DMS53 treated with DMSO at 0.1 percent for 48 hours (cell line): ENCODE measurements around the gene ULBP1.
"Not testable (repeated sequence)": the region's sequence is repeated elsewhere in the genome, so short reads cannot be mapped to it uniquely, and the experiment has no call there.

Experiments
- DNase-seq: peaks from one replicate; lab custom pipeline; 2025; ENCODE audit not compliant: unreplicated experiment; lab: John Stamatoyannopoulos, UW

The ULBP1 gene

DNA sequence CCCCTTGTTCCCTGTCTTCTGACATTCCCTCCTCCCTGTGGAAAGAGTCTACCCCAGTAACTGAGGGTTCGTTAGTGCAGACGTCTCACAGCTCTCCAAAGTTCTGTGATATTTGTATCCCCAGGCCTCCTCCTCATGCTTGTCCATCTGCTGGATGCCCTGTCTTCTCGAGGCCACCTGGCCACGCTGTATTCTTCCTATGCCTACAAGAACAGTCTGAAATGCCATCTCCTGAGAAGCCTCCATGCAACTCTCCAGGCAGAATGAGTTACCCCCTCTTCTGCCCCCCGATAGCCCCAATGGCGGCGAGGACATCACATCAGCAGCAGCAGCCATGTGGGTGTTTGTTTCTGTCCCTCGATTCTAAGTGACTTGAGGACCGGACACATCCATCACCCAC is 12.6 kb upstream of the ULBP1 start:
- no peak for DNase-seq

DNA sequence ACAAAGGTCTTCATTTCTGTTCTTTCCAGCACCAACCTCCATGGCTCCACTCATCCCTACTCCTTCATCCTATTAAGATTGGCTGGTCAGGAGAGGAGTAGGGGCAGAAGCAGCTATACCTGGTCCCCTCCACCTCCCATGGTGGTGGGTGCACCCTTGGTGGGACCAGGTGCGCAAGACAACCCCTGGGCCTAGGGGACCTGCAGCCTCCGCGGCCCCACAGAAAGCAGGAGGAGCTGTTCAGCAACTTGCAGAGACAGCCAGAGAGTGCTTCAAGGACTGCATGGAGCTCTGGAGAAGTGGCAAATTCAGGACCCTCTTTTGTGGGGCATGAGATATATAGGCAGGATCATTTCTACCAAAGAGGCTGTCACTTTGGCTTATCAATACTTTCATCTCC is 12.1 kb upstream of the ULBP1 start:
- DNase-seq, result no peak

DNA sequence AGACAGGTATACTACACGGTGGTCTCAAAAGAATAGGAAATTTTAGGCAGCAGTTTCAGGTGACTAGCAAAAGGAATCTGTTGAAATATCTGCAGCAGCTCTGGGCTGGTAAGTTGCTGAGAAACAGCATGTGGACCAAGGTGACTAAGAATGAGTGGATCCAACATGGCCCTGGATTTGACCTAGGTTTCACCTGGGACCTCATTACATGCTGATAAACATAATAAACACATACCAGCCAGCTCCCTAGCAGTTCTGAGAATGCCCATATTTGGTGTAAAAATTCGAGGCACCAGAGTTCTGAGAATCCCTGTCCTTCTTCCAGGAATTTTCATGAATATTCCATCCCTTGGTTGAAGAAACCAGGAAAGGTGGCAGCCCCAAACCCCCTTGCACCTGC is 10.4 kb upstream of the ULBP1 start:
- DNase-seq, result not testable (repeated sequence)

GRCh38 chr6:149953934-149954327 is 9.8 kb upstream of the ULBP1 start:
- DNase-seq, result not testable (repeated sequence)

- DNase-seq, result not testable (repeated sequence)
These were observed 9.3 kb upstream of the ULBP1 start for GRCh38 chr6:149954328-149954983.

- not testable (repeated sequence) for DNase-seq
These were observed 8.6 kb upstream of the ULBP1 start for GRCh38 chr6:149954984-149955653.

DNA sequence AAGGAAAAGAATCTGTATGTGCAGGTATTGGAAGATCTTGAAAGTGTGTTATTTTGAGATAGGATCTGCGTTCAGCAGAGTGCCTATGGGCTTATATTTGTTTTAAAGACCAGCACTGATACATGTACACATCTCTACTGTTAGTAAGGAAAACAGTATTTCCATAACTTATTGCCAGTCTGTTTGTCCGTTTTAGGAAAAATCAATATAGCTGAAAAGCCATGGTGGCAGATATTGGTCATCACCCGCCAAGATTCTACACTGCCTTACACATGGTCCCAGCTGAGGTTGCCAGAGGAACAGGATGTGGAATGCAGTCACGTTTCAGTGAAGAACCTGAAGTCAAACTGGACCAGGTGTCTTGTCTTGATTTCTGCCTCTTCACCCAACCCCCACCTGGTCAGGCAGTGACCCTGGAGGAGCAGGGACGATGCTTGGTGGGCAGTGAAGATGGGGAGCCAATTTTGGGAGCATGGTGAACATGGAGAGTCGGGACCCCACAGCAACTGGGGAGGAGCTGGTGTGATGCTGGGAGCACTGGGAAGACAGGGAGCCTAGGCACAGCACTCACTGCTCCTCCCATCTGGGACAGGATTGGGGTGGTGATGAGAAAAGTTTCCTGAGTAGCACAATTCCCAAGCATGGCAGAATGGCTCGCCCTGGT is 8.0 kb upstream of the ULBP1 start:
- not testable (repeated sequence) for DNase-seq

GRCh38 chr6:149958124-149958523 is 5.6 kb upstream of the ULBP1 start:
- DNase-seq, result not testable (repeated sequence)

DNA sequence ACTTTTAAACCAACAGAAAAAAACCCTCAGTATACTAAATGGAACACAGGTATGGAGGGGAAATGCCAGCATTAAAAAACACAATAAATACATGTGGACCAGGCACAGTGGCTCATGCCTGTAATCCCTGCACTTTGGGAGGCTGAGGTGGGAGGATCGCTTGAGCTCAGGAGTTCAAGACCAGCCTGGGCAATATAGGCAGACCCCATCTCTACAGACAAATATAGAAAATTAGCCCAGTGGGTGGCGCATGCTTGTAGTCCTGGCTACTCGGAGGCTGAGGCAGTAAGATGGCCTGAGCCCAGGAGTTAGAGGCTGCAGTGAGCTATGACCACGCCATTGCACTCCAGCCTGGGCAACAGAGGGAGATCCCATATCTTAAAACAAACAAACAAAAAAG is 3.9 kb upstream of the ULBP1 start:
- DNase-seq, result not testable (repeated sequence)

DNA sequence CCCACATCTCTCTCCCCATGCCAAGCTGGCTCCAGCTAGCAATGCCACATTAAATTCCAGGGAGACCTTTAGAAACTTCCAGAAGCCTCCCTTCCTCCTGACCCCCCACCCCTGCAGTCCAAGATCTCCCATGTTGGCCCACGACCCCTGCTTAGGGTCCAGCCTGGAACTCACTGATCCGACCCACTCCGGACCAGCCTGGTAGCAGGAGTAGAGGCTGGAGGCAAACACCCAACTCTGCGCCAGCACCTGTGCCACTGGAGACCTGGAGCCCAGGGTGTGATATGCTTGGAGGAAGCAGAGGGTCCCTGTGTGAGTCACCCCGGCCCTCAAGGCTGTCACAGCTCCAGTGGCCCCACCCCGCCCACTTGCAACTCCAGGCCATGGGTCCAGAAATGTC is 3.3 kb upstream of the ULBP1 start:
- DNase-seq, result no peak

DNA sequence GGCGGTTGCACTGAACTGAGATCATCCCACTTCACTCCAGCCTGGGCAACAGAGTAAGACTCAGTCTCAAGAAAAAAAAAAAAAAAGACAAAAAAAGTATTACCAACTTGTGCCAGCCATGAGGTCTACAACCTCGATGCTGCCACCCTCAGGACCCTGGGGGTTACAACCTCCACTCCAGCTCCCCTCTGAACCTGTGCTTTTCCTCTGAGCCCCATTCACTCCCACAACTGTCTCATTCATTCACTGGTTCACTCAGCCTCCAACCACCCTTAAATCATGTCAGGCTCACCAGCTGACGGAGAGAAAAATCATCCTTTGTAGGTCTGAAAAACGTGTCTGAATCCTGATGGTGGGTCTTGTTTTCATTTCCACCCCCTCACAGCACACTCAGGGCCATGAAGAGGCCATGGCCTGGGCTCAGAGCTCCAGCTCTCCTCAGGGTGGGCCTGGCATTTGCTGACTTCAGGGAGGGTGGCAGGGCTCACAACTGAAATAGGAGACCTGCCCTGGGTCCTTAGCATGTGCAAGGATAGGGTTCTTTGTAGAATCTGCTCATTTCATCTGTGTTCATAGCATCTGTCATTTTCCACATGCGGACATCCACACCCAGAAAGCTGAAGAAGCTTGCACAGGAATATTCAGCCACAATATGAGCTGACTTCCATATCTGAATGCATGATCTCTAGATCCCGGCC is 1.9 kb upstream of the ULBP1 start:
- no peak for DNase-seq

DNA sequence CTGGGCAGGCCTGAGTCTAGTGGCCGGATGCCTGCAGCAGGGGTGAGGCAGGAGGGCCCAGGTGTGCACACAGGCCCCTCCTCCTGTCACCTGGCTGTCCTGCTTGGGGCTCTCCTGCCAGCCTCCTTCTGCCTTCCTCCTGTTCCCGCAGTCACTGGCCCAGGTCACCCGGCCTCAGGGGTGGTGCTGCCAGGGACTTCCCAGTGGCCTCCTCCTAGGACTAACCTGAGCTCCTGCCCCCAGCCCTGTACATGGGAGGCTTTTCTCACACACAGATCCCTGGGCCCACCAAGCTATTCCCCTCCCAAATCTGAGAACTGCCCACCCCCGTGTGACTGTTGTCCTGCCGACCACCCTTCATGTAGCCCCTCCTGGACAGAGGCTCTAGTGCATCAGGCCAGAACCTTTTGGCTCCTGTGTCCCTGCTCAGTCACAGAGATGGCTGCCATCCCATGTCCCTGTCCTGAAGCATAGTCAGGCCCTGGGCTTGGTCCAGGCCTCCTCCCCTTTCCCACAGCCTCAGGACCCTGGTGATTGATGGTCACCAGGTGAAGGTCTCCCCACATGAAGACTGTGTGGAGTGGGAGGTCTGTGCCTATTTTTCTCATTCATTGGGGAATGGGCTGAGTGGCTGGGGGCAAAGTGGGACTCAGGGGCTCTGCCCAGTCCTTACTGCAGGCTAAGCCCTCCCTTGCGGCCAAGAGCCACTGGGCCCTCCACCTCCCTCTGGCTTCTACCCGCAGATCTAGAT is 1.1 kb upstream of the ULBP1 start:
- no peak for DNase-seq

DNA sequence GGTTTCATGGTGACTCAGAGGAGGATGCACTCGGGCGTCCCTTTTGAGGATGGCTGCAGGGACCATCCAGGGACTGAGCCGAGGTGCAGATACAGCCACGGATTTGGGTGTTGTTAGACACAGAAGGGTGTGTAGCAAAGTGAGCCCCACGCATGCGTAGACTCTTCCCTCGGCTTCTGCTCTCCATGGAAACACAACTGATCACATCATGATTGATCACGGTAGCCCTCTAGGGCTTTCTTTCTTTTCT is 606 bp upstream of the ULBP1 start:
- peak; percentile 38 for DNase-seq

DNA sequence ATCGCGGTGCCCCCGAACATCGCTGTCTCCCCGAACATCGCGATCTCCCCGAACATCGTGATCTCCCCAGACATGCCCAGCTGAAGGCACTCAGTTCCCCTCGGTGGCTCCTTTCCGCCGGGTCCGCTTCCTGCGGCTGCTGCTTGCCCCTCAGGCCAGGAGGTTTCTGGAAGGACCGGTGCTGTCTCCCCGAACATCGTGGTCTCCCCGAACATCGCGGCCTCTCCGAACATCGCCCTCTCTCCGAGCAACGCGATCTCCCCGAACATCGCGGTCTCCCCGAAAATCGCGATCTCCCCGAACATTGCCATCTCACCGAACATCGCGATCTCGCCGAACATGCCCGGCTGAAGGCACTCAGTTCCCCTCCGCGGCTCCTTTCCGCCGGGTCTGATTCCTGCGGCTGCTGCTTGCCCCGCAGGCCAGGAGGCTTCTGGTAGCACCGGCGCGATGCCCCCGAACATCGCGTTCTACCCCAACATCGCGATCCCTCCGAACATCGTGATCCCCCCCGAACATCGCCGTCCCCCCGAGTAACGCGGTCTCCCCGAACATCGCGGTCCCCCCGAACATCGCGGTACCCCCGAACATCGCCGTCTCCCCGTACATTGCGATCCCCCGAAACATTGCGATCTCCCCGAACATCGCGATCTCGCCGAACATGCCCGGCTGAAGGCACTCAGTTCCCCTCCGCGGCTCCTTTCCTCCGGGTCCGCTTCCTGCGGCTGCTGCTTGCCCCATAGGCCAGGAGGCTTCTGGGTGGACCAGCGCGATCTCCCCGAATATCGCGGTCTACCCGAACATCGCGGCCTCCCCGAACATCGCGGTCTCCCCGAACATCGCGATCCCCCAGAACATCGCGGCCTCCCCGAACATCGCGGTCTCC is 808 bp downstream of the ULBP1 start:
- DNase-seq, result no peak

DNA sequence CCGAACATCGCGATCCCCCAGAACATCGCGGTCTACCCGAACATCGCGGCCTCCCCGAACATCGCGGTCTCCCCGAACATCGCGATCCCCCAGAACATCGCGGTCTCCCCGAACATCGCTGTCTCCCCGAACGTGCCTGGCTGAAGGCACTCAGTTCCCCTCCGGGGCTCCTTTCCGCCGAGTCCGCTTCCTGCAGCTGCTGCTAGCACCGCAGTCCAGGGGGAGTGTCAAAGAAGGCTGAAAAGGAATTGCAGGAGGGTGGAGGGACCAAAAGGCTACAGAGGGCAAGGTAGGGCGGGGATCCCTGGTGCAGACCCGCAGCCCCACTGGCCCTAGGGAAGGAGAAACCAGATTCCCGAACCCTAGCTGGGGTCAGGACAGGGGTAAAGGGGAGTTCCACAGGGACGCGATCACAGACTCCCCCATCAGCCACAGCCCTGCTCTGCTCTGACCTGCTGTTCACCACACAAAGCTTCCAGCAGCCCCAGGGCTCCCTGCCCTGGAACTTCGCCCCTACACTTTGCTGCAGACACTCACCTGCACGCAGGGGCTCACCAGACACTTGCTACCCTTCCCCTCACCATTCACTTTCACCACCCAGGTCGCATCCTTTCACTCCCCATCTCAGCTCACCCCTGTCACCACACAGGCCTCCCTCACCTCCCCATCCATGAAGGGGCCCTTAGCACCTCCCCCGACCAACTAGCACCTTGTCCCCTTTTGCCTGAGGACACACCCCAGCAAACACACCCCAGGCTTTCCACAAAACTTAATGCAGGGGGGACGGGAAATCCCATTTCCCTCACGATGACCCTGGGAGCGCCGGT is 1.7 kb downstream of the ULBP1 start:
- DNase-seq, result no peak

- DNase-seq, result not testable (repeated sequence)
These were observed 2.6 kb downstream of the ULBP1 start for GRCh38 chr6:149966319-149966718.

GRCh38 chr6:149967591-149967990 is 3.8 kb downstream of the ULBP1 start:
- DNase-seq, result no peak

DNA sequence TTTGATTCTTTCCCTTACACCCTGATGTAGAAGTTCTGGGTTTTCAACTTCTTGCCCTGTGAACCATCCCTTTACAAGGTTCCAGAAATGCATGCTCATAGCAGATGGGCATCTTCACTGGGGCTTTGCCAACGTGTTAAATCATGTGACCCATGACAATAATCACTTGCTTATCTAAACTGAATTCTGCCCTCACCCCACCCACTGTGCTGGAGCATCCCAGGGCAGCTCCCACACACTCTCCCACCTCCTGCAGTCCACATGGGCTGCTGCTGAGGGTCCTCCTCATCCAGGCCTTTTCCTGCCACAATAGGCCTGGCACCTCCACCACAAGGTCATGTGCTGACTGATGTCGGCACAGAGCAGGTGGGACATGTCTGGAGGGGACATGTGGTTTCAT is 4.3 kb downstream of the ULBP1 start:
- DNase-seq, result not testable (repeated sequence)

DNA sequence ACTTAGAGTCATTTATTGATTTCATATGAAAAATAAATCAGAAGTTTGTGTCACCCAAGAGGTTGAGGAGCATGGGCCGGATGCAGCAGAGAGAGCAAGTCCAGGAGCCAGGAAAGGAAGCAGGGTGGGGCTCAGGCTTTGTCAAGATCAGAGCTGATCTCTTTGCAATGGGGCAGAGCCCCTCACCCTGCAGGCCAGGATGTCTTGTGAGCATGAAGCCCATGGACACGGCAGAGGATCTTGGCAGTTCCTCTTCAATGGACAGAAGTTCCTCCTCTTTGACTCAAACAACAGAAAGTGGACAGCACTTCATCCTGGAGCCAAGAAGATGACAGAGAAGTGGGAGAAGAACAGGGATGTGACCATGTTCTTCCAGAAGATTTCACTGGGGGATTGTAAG is 5.2 kb downstream of the ULBP1 start:
- not testable (repeated sequence) for DNase-seq
